Adrenal gland (tissue), 12 donors: ENCODE data around the gene TMEM200A. TPM values are rescaled to one million over a fixed set of nuclear protein-coding genes. Genes with fewer than 3 reads are reported as not detected.
A peak's percentile ranks its signal among the peaks of the same experiment; 100 is the strongest.

ENCODE experiments used
- DNase-seq, 7 donors: peaks; one replicate each; pipeline ENCODE4 v3.0.0-alpha.2; 2019 to 2020
- H3K27ac ChIP-seq, 5 donors: fragments of 200-600 bp; sonication (generic) in 4 of 5; 1 replicate in 3 of 5; 2 replicates in 2 of 5; pipeline versions ENCODE4 v1.5.1 to v1.8.0; 2016 to 2020; ENCODE audit warnings: mild to moderate bottlenecking in 1 of 5
- H3K27me3 ChIP-seq: fragments of 200-600 bp; 2 replicates; pipeline ENCODE4 v1.8.0; 2021
- H3K36me3 ChIP-seq, 2 donors: fragments of 200-600 bp; replicated peaks in 1 of 2; 1 replicate in 1 of 2; 2 replicates in 1 of 2; pipeline versions ENCODE4 v1.5.1 to v1.8.0; 2018 to 2022
- H3K4me1 ChIP-seq, 2 donors: fragments of 200-600 bp; replicated peaks in 1 of 2; 1 replicate in 1 of 2; 2 replicates in 1 of 2; pipeline versions ENCODE4 v1.5.1 to v1.8.0; 2018 to 2021
- H3K4me3 ChIP-seq, 4 donors: fragments of 200-600 bp; sonication (generic) in 3 of 4; one replicate each; pipeline ENCODE4 v1.5.1; 2016 to 2018
- H3K9me3 ChIP-seq, 3 donors: fragments of 200-600 bp; sonication (generic) in 1 of 3; replicated peaks in 1 of 3; 1 replicate in 2 of 3; 2 replicates in 1 of 3; pipeline versions ENCODE4 v1.5.1 to v1.8.0; 2016 to 2021
- POLR2A ChIP-seq, 2 donors: fragments of 450-650 bp; IDR thresholded peaks; one replicate each; pipeline ENCODE4 v1.6.1; 2017; ENCODE audit warnings: antibody characterized with exemption in 2 of 2, mild to moderate bottlenecking in 2 of 2, moderate library complexity in 1 of 2
- WGBS, 4 donors: extraction: QIAGEN DNeasy Blood & Tissue Kit in 2 of 4; methylation state at CpG; one replicate each; pipeline versions ENCODE4 v1.1.5 to v1.1.7; 2013 to 2017; 5-methylcytosine and 5-hydroxymethylcytosine counted together
- intact Hi-C, 2 donors: fragments of 100-400 bp; cut with DNase I; formaldehyde crosslinking; loops; one replicate each; pipeline versions ENCODE4 v1.14.1 to v1.15.0; 2022 to 2023
- polyA plus RNA-seq, 3 donors: library from polyadenylated mRNA; stranded (reverse); fragments of 200-250 nt in 2 of 3; fragments of 350-450 nt in 1 of 3; fragmentation: Illumina TruSeq in 1 of 3; extraction: RNeasy Lipid Tissue Mini Kit (QIAGEN cat#74804) in 1 of 3; gene quantifications; one replicate each; pipeline ENCODE4 v1.2.3, GENCODE V29; 2013 to 2014
- total RNA-seq, 9 donors: library from RNA; depleted of rRNA in 4 of 9; stranded (reverse); fragments of >200 nt in 4 of 9; fragments of 120-200 nt in 1 of 9; fragmentation: NEBNext Ultra II Directional in 1 of 9; extraction: Animal tissue kit (Norgen Biotek cat#: 25700) in 1 of 9; gene quantifications; one replicate each; pipeline versions ENCODE4 v1.1.0 to v1.2.4, GENCODE V29; 2013 to 2023
- TF ChIP-seq, protein P1 (sequence below), 6 experiments: fragments of 450-650 bp in 4 of 6; fragments of 200-600 bp in 2 of 6; sonication (generic) in 1 of 6; IDR thresholded peaks; 1 replicate in 5 of 6; 2 replicates in 1 of 6; pipeline versions ENCODE4 v1.5.1 to v1.8.0; 2016 to 2021; ENCODE audit warnings: antibody characterized with exemption in 6 of 6, mild to moderate bottlenecking in 2 of 6, moderate library complexity in 1 of 6
- donor health status: healthy with polysubstance abuse.
- donor health status: Bipolar disorder and iron deficiency.
- donor health status: DM: yes; HTN: yes; CAD: no.
- donor health status: DM: no; HTN: no; CAD: no.
- donor health status: DM: no; HTN: no; CAD: no.
- donor health status: DM: yes; HTN: yes; CAD: no.

Gene TMEM200A
- total and polyA plus RNA-seq, 12 donors: 1.9 to 87.7 (median 30.2) TPM

DNA sequence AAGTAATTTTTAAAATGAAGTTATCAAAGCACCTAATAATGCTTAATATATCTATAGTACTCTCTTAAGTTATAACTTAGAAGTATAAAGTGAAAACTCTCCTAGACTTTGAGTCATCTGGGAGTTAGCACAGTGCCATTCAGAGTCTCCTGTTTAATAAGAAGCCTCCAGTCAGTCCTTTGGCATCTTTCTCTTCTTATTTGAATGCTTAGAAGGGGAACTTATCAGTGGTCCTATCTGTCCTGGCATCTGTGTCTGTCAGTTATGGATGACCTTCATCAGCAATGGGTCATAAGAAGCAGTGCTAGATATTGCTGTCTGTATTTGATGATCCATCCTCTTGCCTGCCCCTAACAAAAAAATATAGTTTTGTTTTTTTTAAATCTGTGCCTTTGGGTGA, 15.2 kb downstream of the TMEM200A start:
- Histone ChIP-seq H3K27ac (no peak overlapping the region), H3K36me3 (no peaks in the 10 kb centered on the region), H3K27me3 (no peaks in the 10 kb centered on the region), H3K9me3 (no peaks in the 10 kb centered on the region), H3K4me1 (no peaks in the 10 kb centered on the region), H3K4me3 (no peak overlapping the region)
- intact Hi-C loops: no loop called here
- DNase-seq: no peak
- TF ChIP-seq, protein P1, sequence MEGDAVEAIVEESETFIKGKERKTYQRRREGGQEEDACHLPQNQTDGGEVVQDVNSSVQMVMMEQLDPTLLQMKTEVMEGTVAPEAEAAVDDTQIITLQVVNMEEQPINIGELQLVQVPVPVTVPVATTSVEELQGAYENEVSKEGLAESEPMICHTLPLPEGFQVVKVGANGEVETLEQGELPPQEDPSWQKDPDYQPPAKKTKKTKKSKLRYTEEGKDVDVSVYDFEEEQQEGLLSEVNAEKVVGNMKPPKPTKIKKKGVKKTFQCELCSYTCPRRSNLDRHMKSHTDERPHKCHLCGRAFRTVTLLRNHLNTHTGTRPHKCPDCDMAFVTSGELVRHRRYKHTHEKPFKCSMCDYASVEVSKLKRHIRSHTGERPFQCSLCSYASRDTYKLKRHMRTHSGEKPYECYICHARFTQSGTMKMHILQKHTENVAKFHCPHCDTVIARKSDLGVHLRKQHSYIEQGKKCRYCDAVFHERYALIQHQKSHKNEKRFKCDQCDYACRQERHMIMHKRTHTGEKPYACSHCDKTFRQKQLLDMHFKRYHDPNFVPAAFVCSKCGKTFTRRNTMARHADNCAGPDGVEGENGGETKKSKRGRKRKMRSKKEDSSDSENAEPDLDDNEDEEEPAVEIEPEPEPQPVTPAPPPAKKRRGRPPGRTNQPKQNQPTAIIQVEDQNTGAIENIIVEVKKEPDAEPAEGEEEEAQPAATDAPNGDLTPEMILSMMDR (IDR thresholded peaks at IDR 0.05): no peak
- no peak for TF ChIP-seq POLR2A (IDR thresholded peaks at IDR 0.05)

DNA sequence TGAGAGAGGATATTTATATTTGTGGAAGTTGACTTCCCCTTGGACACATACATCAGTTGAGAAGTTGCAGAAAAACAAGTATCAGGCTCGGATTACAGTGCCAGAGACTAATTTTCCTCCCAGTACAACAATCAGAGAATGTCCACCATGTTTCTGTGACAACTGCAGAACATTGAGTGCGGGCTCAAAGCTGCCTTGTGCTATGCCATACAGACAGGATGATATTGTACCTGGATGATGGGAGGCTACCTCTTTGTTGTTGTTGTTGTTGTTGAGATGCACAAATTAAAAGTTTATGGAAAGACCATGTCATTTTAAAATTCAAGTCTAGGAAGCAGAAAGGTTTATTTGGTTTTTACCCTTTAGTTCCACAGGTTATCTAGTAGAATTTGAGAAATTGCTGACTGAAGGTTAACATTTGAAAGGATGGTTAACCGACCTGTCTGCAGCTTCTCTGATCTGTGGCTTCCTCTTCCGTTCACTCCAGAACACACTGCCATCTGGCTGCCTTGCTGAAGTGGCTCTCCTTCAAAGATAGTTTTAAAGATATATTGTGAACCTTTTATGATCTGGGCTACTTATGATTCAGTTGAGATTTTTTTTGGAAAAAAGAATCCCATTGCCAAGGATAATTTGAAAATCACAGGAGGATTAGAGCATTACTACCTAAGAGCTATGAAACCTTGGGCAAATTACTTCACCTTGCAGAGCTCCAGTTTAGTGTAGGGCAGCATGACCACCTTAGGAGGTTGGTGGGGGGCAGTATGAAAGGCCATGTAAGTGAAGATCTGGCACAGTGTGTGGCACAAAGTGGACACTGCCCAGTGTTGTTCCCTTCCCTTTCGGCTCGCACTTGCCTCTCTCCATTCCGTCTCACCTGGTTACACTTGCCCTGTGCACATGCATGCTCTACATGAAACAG, 15.9 kb downstream of the TMEM200A start:
- no peak overlapping the region for H3K27ac ChIP-seq
- WGBS, 4 donors: 76 to 82% (median 78%) methylated on average over 7 of the region's 7 CpGs

DNA sequence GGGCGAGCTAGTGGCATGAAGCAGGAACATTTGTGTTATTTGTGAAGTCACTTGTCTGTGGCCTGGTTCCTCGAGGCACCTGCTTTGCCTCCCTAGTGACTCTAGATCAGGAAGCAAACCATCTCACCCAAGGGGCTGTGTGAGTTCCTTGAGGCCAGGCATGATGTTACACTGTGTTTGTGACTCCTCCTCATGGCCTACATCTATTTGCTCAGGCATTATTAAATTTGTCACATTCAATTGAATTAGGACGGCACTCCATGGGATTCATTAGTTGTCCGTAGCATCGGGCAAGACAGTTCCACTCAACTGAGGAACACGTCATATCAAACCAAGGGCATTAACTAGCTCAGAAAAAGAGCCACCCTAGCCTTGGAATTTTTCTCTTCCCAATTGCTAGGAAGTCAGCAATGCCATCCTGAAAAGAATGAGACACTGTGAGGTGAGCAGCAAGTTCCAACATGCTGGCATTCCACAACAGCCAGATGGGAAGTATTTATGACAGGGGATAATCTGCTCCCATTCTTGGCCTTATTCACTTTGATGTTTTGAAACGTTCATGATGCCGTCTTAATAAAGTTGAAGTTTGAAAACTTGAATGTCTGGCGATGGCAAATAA, 17.2 kb downstream of the TMEM200A start:
- H3K4me3 ChIP-seq: no peak overlapping the region
- WGBS, 4 donors: 66 to 71% (median 67%) methylated on average over 9 of the region's 9 CpGs
- H3K36me3 ChIP-seq: no peaks in the 10 kb centered on the region
- no peaks in the 10 kb centered on the region for H3K4me1 ChIP-seq
- intact Hi-C loops: no loop called here
- no peaks in the 10 kb centered on the region for H3K27me3 ChIP-seq
- no peaks in the 10 kb centered on the region for H3K9me3 ChIP-seq
- no peak for TF ChIP-seq POLR2A (IDR thresholded peaks at IDR 0.05)
- TF ChIP-seq, protein P1 (IDR thresholded peaks at IDR 0.05): no peak
- peak in 1 of 7 donors; percentile 58 for DNase-seq
- H3K27ac ChIP-seq: no peak overlapping the region

More for the DNA sequence above, 15.9 kb downstream of the TMEM200A start:
- Histone ChIP-seq H3K9me3 (no peaks in the 10 kb centered on the region), H3K27me3 (no peaks in the 10 kb centered on the region), H3K4me1 (no peaks in the 10 kb centered on the region), H3K4me3 (no peak overlapping the region), H3K36me3 (no peaks in the 10 kb centered on the region)
- DNase-seq: no peak
- intact Hi-C loops: no loop called here
- TF ChIP-seq, protein P1 (IDR thresholded peaks at IDR 0.05): no peak
- TF ChIP-seq POLR2A (IDR thresholded peaks at IDR 0.05): no peak

DNA sequence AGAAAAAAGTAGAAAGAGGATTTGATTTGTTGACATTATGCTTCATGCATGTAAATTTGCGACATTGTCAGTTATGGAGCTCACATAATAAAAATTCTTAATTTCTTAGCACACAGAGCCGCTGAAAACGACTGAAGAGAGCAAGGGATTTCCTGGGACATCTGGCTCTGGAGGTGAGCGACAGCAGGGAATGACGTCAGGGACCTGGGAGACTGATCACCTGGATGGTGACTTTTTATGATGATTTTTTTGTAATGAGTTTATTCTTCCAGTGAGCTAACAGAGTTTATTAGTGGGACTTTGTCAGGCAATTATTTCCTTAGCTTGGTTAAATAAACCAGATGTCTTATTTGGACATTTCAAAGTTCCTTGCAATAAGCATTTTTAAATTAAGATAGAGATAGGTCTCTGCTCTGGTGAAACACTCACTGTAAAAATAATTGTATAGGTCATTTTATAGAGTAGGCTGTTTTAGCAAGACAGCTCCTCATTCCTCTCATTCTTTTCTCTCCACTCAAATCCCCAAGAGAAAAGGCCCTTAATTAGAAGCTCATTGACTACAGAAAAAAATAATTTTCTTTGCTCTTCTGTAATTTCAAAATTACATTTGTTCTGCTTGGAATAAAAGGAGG, 19.4 kb downstream of the TMEM200A start:
- Histone ChIP-seq H3K4me3 (no peak overlapping the region), H3K9me3 (no peaks in the 10 kb centered on the region), H3K36me3 (no peaks in the 10 kb centered on the region), H3K4me1 (no peaks in the 10 kb centered on the region), H3K27me3 (no peaks in the 10 kb centered on the region), H3K27ac (no peak overlapping the region)
- WGBS, 4 donors: 68 to 77% (median 72%) methylated on average over 5 of the region's 5 CpGs
- no peak for TF ChIP-seq POLR2A (IDR thresholded peaks at IDR 0.05)
- TF ChIP-seq, protein P1 (IDR thresholded peaks at IDR 0.05): no peak
- intact Hi-C loops: no loop called here
- DNase-seq: no peak
